Measurements from ENCODE around the gene MFSD2A. TPM values are rescaled to one million over a fixed set of nuclear protein-coding genes. Genes with fewer than 3 reads are reported as not detected.
A peak's percentile ranks its signal among the peaks of the same experiment; 100 is the strongest.

Gene MFSD2A
- total and polyA plus RNA-seq, 8 donors: 0.75 to 16.1 (median 6.4) TPM; not detected in 1

GRCh38 chr1:39952359-39953110 is 2.4 kb upstream of the MFSD2A start:
- 37 to 60% (median 39%) methylated on average over 8 of the region's 8 CpGs for WGBS, 5 donors
- TF ChIP-seq CTCF (IDR thresholded peaks at IDR 0.05): no peak
- TF ChIP-seq EP300 (IDR thresholded peaks at IDR 0.05): no peak
- no peak for TF ChIP-seq POLR2AphosphoS5 (IDR thresholded peaks at IDR 0.05)
- no peak for TF ChIP-seq POLR2A (IDR thresholded peaks at IDR 0.05)
- Histone ChIP-seq H3K4me1 (peaks cover 15 to 59% (median 35%) of the 10 kb centered on the region in 4 donors), H3K27ac (peak overlapping the region in 3 of 5 donors; percentile 6 to 29 (median 24)), H3K4me3 (no peak overlapping the region), H3K36me3 (no peaks in the 10 kb centered on the region), H3K9me3 (no peaks in the 10 kb centered on the region), H3K27me3 (peaks cover 0 to 8% (median 0%) of the 10 kb centered on the region in 3 donors)
- intact Hi-C loops (cut with DNase I; ENCODE audit: low total_unique reads): no loop called here
- DNase-seq: peak; percentile 44 to 88

DNA sequence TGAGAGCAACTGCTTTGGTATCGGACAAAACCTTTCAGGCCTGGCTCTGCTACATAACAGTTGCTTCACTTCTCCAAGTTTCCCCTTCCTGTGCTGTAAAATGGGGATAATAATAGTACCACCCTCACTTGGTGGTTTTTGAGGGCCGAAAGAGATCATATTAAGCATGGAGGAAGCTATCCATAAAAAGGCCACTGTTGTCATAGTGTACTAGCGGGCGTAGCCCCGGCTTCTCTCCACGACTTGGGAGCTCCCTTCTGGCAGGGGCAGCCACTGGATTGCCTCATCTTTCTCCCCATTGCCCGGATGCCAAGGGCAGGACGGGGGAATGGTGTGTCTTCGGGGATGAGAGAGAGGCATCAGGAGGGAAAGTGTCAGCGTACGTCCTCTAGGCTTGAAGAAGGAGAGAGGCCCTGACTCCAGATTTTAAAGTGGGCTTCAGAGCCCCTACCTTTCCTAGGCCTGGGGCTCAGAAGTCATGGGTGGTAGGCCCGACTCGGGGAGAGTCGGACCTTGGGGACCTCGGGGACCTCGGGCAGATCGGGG is 548 bp upstream of the MFSD2A start:
- intact Hi-C loops (cut with DNase I; ENCODE audit: low total_unique reads): no loop called here
- H3K4me1 ChIP-seq: peaks cover 15 to 66% (median 35%) of the 10 kb centered on the region in 4 donors
- H3K36me3 ChIP-seq: no peaks in the 10 kb centered on the region
- no peaks in the 10 kb centered on the region for H3K9me3 ChIP-seq
- TF ChIP-seq POLR2A (IDR thresholded peaks at IDR 0.05): no peak
- peak overlapping the region in 4 of 5 donors; percentile 2 to 78 (median 66) for H3K27ac ChIP-seq
- no peak for DNase-seq
- 49 to 57% (median 54%) methylated on average over 17 of the region's 17 CpGs for WGBS, 5 donors
- peaks cover 0 to 9% (median 0%) of the 10 kb centered on the region in 3 donors for H3K27me3 ChIP-seq
- peak overlapping the region; percentile 55 to 68 (median 60) for H3K4me3 ChIP-seq

GRCh38 chr1:39955547-39956539 is 898 bp downstream of the MFSD2A start:
- no peaks in the 10 kb centered on the region for H3K36me3 ChIP-seq
- H3K27me3 ChIP-seq: peaks cover 0 to 9% (median 0%) of the 10 kb centered on the region in 3 donors
- H3K9me3 ChIP-seq: no peaks in the 10 kb centered on the region
- TF ChIP-seq CTCF (IDR thresholded peaks at IDR 0.05) (no peak), POLR2A (IDR thresholded peaks at IDR 0.05) (no peak), POLR2AphosphoS5 (IDR thresholded peaks at IDR 0.05) (no peak), EP300 (IDR thresholded peaks at IDR 0.05) (no peak)
- H3K4me3 ChIP-seq: peak overlapping the region; percentile 55 to 68 (median 60)
- WGBS, 5 donors: 5 to 8% (median 6%) methylated on average over 30 to 36 of the region's 36 CpGs
- peaks cover 15 to 77% (median 45%) of the 10 kb centered on the region in 4 donors for H3K4me1 ChIP-seq
- intact Hi-C loops (cut with DNase I; ENCODE audit: low total_unique reads): no loop called here
- DNase-seq: peak; percentile 38 to 68
- peak overlapping the region; percentile 6 to 78 (median 65) for H3K27ac ChIP-seq

GRCh38 chr1:39957299-39958015 is 2.5 kb downstream of the MFSD2A start:
- no peak for DNase-seq
- Histone ChIP-seq H3K27me3 (peaks cover 0 to 9% (median 0%) of the 10 kb centered on the region in 3 donors), H3K27ac (no peak overlapping the region), H3K4me1 (peaks cover 15 to 71% (median 44%) of the 10 kb centered on the region in 4 donors), H3K4me3 (no peak overlapping the region), H3K36me3 (no peaks in the 10 kb centered on the region), H3K9me3 (no peaks in the 10 kb centered on the region)
- TF ChIP-seq CTCF (IDR thresholded peaks at IDR 0.05): no peak
- TF ChIP-seq EP300 (IDR thresholded peaks at IDR 0.05): no peak
- TF ChIP-seq POLR2A (IDR thresholded peaks at IDR 0.05): no peak
- no peak for TF ChIP-seq POLR2AphosphoS5 (IDR thresholded peaks at IDR 0.05)
- intact Hi-C loops (cut with DNase I; ENCODE audit: low total_unique reads): no loop called here
- 62 to 89% (median 81%) methylated on average over 3 of the region's 3 CpGs for WGBS, 5 donors

All from stomach (tissue), 9 donors.